Mammary epithelial cell (primary cell): ENCODE data around the gene GSTM1.

Experiments
- EZH2 ChIP-seq: IDR thresholded peaks from 2 replicates; pipeline ENCODE4 v1.6.1; 2012; ENCODE audit warnings: low read length, inconsistent platforms, borderline replicate concordance
- TF ChIP-seq, protein P1 (sequence below), 2 donors: IDR thresholded peaks in 1 of 2; conservative IDR thresholded peaks in 1 of 2; 2 replicates each; pipeline ENCODE4 v1.5.1; 2011 to 2012; ENCODE audit warnings: inconsistent platforms in 2 of 2, low read length in 2 of 2, mild to moderate bottlenecking in 2 of 2, control low read depth in 1 of 2, low read depth in 1 of 2; ENCODE audit not compliant: insufficient read depth in 1 of 2; ENCODE audit errors: extremely low read depth in 1 of 2

DNA sequence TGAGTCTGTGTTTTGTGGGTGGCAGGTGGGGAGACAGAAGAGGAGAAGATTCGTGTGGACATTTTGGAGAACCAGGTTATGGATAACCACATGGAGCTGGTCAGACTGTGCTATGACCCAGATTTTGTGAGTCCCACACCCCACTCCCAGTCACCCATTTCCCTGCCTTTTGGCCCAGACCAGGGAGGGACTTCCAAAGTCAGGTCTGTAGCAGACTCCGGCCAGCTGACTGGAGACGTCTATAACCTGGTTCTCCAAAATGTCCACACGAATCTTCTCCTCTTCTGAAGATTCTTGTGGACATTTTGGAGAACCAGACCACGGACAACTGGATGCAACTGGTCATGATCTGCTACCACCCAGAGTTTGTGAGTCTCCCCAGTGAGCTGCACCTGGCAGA, 26.0 kb downstream of the GSTM1 start:
- TF ChIP-seq, protein P1, sequence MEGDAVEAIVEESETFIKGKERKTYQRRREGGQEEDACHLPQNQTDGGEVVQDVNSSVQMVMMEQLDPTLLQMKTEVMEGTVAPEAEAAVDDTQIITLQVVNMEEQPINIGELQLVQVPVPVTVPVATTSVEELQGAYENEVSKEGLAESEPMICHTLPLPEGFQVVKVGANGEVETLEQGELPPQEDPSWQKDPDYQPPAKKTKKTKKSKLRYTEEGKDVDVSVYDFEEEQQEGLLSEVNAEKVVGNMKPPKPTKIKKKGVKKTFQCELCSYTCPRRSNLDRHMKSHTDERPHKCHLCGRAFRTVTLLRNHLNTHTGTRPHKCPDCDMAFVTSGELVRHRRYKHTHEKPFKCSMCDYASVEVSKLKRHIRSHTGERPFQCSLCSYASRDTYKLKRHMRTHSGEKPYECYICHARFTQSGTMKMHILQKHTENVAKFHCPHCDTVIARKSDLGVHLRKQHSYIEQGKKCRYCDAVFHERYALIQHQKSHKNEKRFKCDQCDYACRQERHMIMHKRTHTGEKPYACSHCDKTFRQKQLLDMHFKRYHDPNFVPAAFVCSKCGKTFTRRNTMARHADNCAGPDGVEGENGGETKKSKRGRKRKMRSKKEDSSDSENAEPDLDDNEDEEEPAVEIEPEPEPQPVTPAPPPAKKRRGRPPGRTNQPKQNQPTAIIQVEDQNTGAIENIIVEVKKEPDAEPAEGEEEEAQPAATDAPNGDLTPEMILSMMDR (conservative IDR thresholded peaks at IDR 0.05 in 1 of 2, IDR thresholded peaks at IDR 0.05 in 1 of 2; ENCODE audit: extremely low read depth in 1 of 2, insufficient read depth in 1 of 2, low read depth in 1 of 2, low read length in 2 of 2): no peak
- no peak for TF ChIP-seq EZH2
